HEK293T (cell line): ENCODE data around the gene SLC7A10.

Experiments
- BHLHE40 ChIP-seq: fragments of 450-650 bp; IDR thresholded peaks from 2 replicates; pipeline ENCODE4 v1.6.1; 2016; ENCODE audit warnings: mild to moderate bottlenecking, moderate library complexity, borderline replicate concordance
- ELF4 ChIP-seq: fragments of 450-650 bp; IDR thresholded peaks from 2 replicates; pipeline ENCODE4 v1.6.1; 2017; ENCODE audit warnings: antibody characterized with exemption
- FOXA1 ChIP-seq: fragments of 450-650 bp; IDR thresholded peaks from 2 replicates; pipeline ENCODE4 v1.6.1; 2016; ENCODE audit warnings: mild to moderate bottlenecking
- HDGF ChIP-seq: fragments of 450-650 bp; IDR thresholded peaks from 2 replicates; pipeline ENCODE4 v1.6.1; 2017; ENCODE audit warnings: antibody characterized with exemption, borderline replicate concordance
- L3MBTL2 ChIP-seq: fragments of 450-650 bp; conservative IDR thresholded peaks from 2 replicates; pipeline ENCODE4 v1.6.1; 2016; ENCODE audit warnings: mild to moderate bottlenecking
- LEF1 ChIP-seq: fragments of 450-650 bp; IDR thresholded peaks from 2 replicates; pipeline ENCODE4 v1.6.1; 2017; ENCODE audit warnings: mild to moderate bottlenecking, borderline replicate concordance
- NFRKB ChIP-seq: fragments of 450-650 bp; IDR thresholded peaks from 2 replicates; pipeline ENCODE4 v1.6.1; 2016; ENCODE audit warnings: mild to moderate bottlenecking, moderate library complexity
- PKNOX1 ChIP-seq: fragments of 450-650 bp; IDR thresholded peaks from 2 replicates; pipeline ENCODE4 v1.6.1; 2016
- SUZ12 ChIP-seq: fragments of 450-650 bp; IDR thresholded peaks from 2 replicates; pipeline ENCODE4 v1.6.1; 2016; ENCODE audit warnings: mild to moderate bottlenecking
- TARDBP ChIP-seq: fragments of 450-650 bp; IDR thresholded peaks from 2 replicates; pipeline ENCODE4 v1.6.1; 2016
- ZNF384 ChIP-seq: fragments of 450-650 bp; IDR thresholded peaks from 2 replicates; pipeline ENCODE4 v1.6.1; 2016

DNA sequence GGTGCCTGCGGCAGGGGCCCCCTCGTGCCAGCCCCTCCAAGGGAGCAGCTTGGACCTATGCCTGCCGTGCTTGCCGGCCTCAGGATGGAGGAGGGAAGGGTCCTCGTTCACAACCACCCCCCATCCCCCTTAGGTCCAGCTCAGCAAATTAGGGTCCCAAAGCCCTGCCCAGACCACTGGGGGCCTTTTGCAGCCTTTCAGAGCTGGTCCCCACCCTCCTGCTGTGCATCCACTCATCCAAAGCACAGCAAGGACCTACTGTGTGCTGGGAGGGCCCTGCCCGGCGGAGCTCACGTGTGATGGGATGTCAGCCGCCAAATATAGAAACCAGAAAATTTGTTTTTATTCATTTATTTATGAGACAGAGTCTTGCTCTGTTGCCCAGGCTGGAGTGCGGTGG, 16.5 kb upstream of the SLC7A10 start:
- TF ChIP-seq L3MBTL2 (no peak), FOXA1 (no peak), NFRKB (no peak), ELF4 (no peak), BHLHE40 (no peak), ZNF384 (no peak), LEF1 (no peak), PKNOX1 (no peak), TARDBP (no peak), HDGF (no peak), SUZ12 (no peak)
